Measurements from ENCODE around the gene ASCC3. TPM values are rescaled to one million over a fixed set of nuclear protein-coding genes. Genes with fewer than 3 reads are reported as not detected.

The ASCC3 gene
- total and polyA plus RNA-seq, 2 experiments from 2014 or later, result 49.1 to 60.2 TPM

DNA sequence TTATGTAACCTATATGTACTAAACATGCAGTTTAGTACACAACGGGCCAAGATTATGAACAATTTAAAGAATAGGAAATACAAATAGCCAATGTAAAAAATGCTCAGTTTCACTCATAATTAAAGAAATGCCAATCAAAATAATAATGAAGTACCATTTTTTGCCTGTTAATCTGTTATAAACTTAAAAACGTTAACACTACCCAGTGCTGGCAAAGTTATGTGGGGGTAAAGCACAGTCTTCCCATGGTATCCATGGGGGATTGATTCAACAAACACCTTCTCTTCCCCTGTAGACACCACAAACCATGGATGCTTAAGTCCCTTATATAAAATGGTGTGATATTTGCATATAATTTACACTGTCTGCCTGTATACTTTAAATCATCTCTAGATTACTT is 211.1 kb downstream of the ASCC3 start:
- in situ Hi-C loops (cut with MboI), result loop anchor here (25.0 kb wide), 1 partner anchor 183 kb away; no protein-coding TSS in a partner anchor
- 97 to 100% methylated on average over 2 of the region's 2 CpGs for WGBS, 2 experiments (ENCODE audit: low coverage in 1 of 2, low lambda C conversion rate in 2 of 2, missing lambda C conversion rate in 2 of 2)

GRCh38 chr6:100665041-100665380 is 216.1 kb downstream of the ASCC3 start:
- H3K4me2 ChIP-seq (ENCODE audit: unreplicated experiment), result no peak overlapping the region
- peaks cover 36% of the 10 kb centered on the region for H3F3A ChIP-seq (ENCODE audit: insufficient read depth)
- WGBS, 2 experiments (ENCODE audit: low coverage in 1 of 2, low lambda C conversion rate in 2 of 2, missing lambda C conversion rate in 2 of 2), result 90 to 91% methylated on average over 1 of the region's 1 CpG
- H3K79me2 ChIP-seq (ENCODE audit: insufficient read depth), result no peaks in the 10 kb centered on the region
- H3K27me3 ChIP-seq (replicated peaks; ENCODE audit: insufficient read depth), result no peaks in the 10 kb centered on the region
- no peaks in the 10 kb centered on the region for H3K9me3 ChIP-seq (ENCODE audit: low read depth)
- no peaks in the 10 kb centered on the region for H3K36me3 ChIP-seq (ENCODE audit: low read depth)
- no peak overlapping the region for H2AFZ ChIP-seq
- H3K4me1 ChIP-seq (ENCODE audit: insufficient read depth), result peaks cover 23% of the 10 kb centered on the region
- no peaks in the 10 kb centered on the region for H4K20me1 ChIP-seq (ENCODE audit: insufficient read depth)
- H3K9ac ChIP-seq, result no peak overlapping the region
- TF ChIP-seq EZH2phosphoT487 (IDR thresholded peaks at IDR 0.05; ENCODE audit: insufficient read depth, low read depth) (no peak), EZH2 (IDR thresholded peaks at IDR 0.05; ENCODE audit: insufficient read depth, poor library complexity, severe bottlenecking) (no peak)
- no peak overlapping the region for H3K27ac ChIP-seq
- H3K4me3 ChIP-seq, result no peak overlapping the region
- in situ Hi-C loops (cut with MboI), result loop anchor here (10.0 to 25.0 kb wide), 2 partner anchors 178 to 550 kb away; no protein-coding TSS in a partner anchor
- no peak for DNase-seq
- H3K9me2 ChIP-seq (ENCODE audit: insufficient read depth), result no peaks in the 10 kb centered on the region

More for the DNA sequence above, 211.1 kb downstream of the ASCC3 start:
- Histone ChIP-seq H3F3A (ENCODE audit: insufficient read depth) (peaks cover 15% of the 10 kb centered on the region; the same call in 1 of the 2 replicates), H3K27ac (no peak overlapping the region), H3K4me2 (ENCODE audit: unreplicated experiment) (no peak overlapping the region), H2AFZ (no peak overlapping the region), H3K36me3 (ENCODE audit: low read depth) (no peaks in the 10 kb centered on the region; the same call in 1 of the 2 replicates), H3K4me1 (ENCODE audit: insufficient read depth) (no peaks in the 10 kb centered on the region), H3K9me2 (ENCODE audit: insufficient read depth) (no peaks in the 10 kb centered on the region), H3K79me2 (ENCODE audit: insufficient read depth) (no peaks in the 10 kb centered on the region), H4K20me1 (ENCODE audit: insufficient read depth) (no peaks in the 10 kb centered on the region), H3K9me3 (ENCODE audit: low read depth) (no peaks in the 10 kb centered on the region), H3K4me3 (no peak overlapping the region), H3K9ac (no peak overlapping the region), H3K27me3 (replicated peaks; ENCODE audit: insufficient read depth) (no peaks in the 10 kb centered on the region)
- TF ChIP-seq EZH2phosphoT487 (IDR thresholded peaks at IDR 0.05; ENCODE audit: insufficient read depth, low read depth) (no peak), EZH2 (IDR thresholded peaks at IDR 0.05; ENCODE audit: insufficient read depth, poor library complexity, severe bottlenecking) (no peak)
- DNase-seq, result no peak

GRCh38 chr6:100664274-100665040 is 216.7 kb downstream of the ASCC3 start:
- no peak overlapping the region for H3K4me3 ChIP-seq
- peak overlapping the region; percentile 85 for H3K27ac ChIP-seq
- no peaks in the 10 kb centered on the region for H3K27me3 ChIP-seq (replicated peaks; ENCODE audit: insufficient read depth)
- H3K79me2 ChIP-seq (ENCODE audit: insufficient read depth), result no peaks in the 10 kb centered on the region
- H3K4me2 ChIP-seq (ENCODE audit: unreplicated experiment), result no peak overlapping the region
- H3K4me1 ChIP-seq (ENCODE audit: insufficient read depth), result peaks cover 23% of the 10 kb centered on the region
- no peak overlapping the region for H2AFZ ChIP-seq
- H3F3A ChIP-seq (ENCODE audit: insufficient read depth), result peaks cover 36% of the 10 kb centered on the region
- 0 out of 2 replicates have a peak overlapping the region, but pooled peaks have one; percentile 47 for H3K9ac ChIP-seq
- no peaks in the 10 kb centered on the region for H3K9me2 ChIP-seq (ENCODE audit: insufficient read depth)
- no peaks in the 10 kb centered on the region for H3K36me3 ChIP-seq (ENCODE audit: low read depth)
- no peaks in the 10 kb centered on the region for H4K20me1 ChIP-seq (ENCODE audit: insufficient read depth)
- TF ChIP-seq EZH2 (IDR thresholded peaks at IDR 0.05; ENCODE audit: insufficient read depth, poor library complexity, severe bottlenecking) (no peak), EZH2phosphoT487 (IDR thresholded peaks at IDR 0.05; ENCODE audit: insufficient read depth, low read depth) (no peak)
- no peaks in the 10 kb centered on the region for H3K9me3 ChIP-seq (ENCODE audit: low read depth)
- in situ Hi-C loops (cut with MboI), result loop anchor here (10.0 to 25.0 kb wide), 2 partner anchors 177 to 550 kb away; no protein-coding TSS in a partner anchor
- peak; percentile 56 for DNase-seq

- no peaks in the 10 kb centered on the region for H4K20me1 ChIP-seq (ENCODE audit: insufficient read depth)
- H3K79me2 ChIP-seq (ENCODE audit: insufficient read depth), result no peaks in the 10 kb centered on the region
- in situ Hi-C loops (cut with MboI), result loop anchor here (10.0 to 25.0 kb wide), 2 partner anchors 176 to 549 kb away; no protein-coding TSS in a partner anchor
- H3K36me3 ChIP-seq (ENCODE audit: low read depth), result no peaks in the 10 kb centered on the region
- H3K4me2 ChIP-seq (ENCODE audit: unreplicated experiment), result peak overlapping the region; percentile 65
- peak; percentile 91 for DNase-seq
- no peaks in the 10 kb centered on the region for H3K27me3 ChIP-seq (replicated peaks; ENCODE audit: insufficient read depth)
- H3K9me3 ChIP-seq (ENCODE audit: low read depth), result no peaks in the 10 kb centered on the region
- WGBS, 2 experiments (ENCODE audit: low coverage in 1 of 2, low lambda C conversion rate in 2 of 2, missing lambda C conversion rate in 2 of 2), result 77 to 79% methylated on average over 5 of the region's 5 CpGs
- H2AFZ ChIP-seq, result peak overlapping the region; percentile 70
- peak overlapping the region; percentile 33 for H3K4me3 ChIP-seq
- H3K27ac ChIP-seq, result peak overlapping the region; percentile 85
- TF ChIP-seq EZH2 (IDR thresholded peaks at IDR 0.05; ENCODE audit: insufficient read depth, poor library complexity, severe bottlenecking) (no peak), EZH2phosphoT487 (IDR thresholded peaks at IDR 0.05; ENCODE audit: insufficient read depth, low read depth) (no peak)
- H3K4me1 ChIP-seq (ENCODE audit: insufficient read depth), result peaks cover 23% of the 10 kb centered on the region
- H3K9ac ChIP-seq, result peak overlapping the region; percentile 69
- peaks cover 36% of the 10 kb centered on the region for H3F3A ChIP-seq (ENCODE audit: insufficient read depth)
- no peaks in the 10 kb centered on the region for H3K9me2 ChIP-seq (ENCODE audit: insufficient read depth)
Observed at GRCh38 chr6:100663219-100663863, 217.8 kb downstream of the ASCC3 start.

All from GM23248 (cell line).